Effector CD4-positive, alpha-beta T cell (primary cell): ENCODE data around the gene DPT. TPM values are rescaled to one million over a fixed set of nuclear protein-coding genes. Genes with fewer than 3 reads are reported as not detected.
"Not testable (repeated sequence)": the region's sequence is repeated elsewhere in the genome, so short reads cannot be mapped to it uniquely, and the experiment has no call there.

Experiments used
- DNase-seq: peaks from one replicate; pipeline ENCODE4 v3.0.0-alpha.2; 2020
- total RNA-seq: gene quantifications from one replicate; lab custom pipeline; 2026; lab: John Stamatoyannopoulos, UW

DPT gene
- not detected for total RNA-seq

GRCh38 chr1:168728473-168729404, at the start of gene DPT:
Gene DPT (minus strand): TSS chr1:168729206. CDS start chr1:168729174, 32 bp downstream.
- DNase-seq: no peak

GRCh38 chr1:168775366-168775765, 46.4 kb upstream of the DPT start:
- no peak for DNase-seq

GRCh38 chr1:168774241-168774640, 45.2 kb upstream of the DPT start:
- no peak for DNase-seq

GRCh38 chr1:168772428-168773060, 43.5 kb upstream of the DPT start:
- DNase-seq: no peak

- no peak for DNase-seq
These were observed 42.2 kb upstream of the DPT start for GRCh38 chr1:168771104-168771630.

- not testable (repeated sequence) for DNase-seq
These were observed 40.9 kb upstream of the DPT start for GRCh38 chr1:168769893-168770292.

GRCh38 chr1:168767894-168768584, 39.0 kb upstream of the DPT start:
- DNase-seq: no peak

GRCh38 chr1:168766568-168766967, 37.6 kb upstream of the DPT start:
- DNase-seq: no peak

GRCh38 chr1:168763031-168763430, 34.0 kb upstream of the DPT start:
- DNase-seq: no peak

GRCh38 chr1:168762473-168762872, 33.5 kb upstream of the DPT start:
- DNase-seq: no peak

GRCh38 chr1:168760781-168761180, 31.8 kb upstream of the DPT start:
- DNase-seq: no peak

GRCh38 chr1:168760241-168760640, 31.2 kb upstream of the DPT start:
- no peak for DNase-seq

GRCh38 chr1:168759077-168759476, 30.1 kb upstream of the DPT start:
- DNase-seq: no peak

- no peak for DNase-seq
These were observed 29.5 kb upstream of the DPT start for GRCh38 chr1:168758503-168758902.

GRCh38 chr1:168755800-168756418, 26.9 kb upstream of the DPT start:
- no peak for DNase-seq

GRCh38 chr1:168752171-168752832, 23.3 kb upstream of the DPT start:
- no peak for DNase-seq

GRCh38 chr1:168751195-168751650, 22.2 kb upstream of the DPT start:
- no peak for DNase-seq

- DNase-seq: no peak
These were observed 14.1 kb upstream of the DPT start for GRCh38 chr1:168742994-168743650.

- DNase-seq: no peak
These were observed 13.4 kb upstream of the DPT start for GRCh38 chr1:168742386-168742785.

GRCh38 chr1:168739908-168740307, 10.9 kb upstream of the DPT start:
- no peak for DNase-seq

- DNase-seq: no peak
These were observed 7.5 kb upstream of the DPT start for GRCh38 chr1:168736520-168736919.
